ENCODE results near the gene OSBPL5.

DNA sequence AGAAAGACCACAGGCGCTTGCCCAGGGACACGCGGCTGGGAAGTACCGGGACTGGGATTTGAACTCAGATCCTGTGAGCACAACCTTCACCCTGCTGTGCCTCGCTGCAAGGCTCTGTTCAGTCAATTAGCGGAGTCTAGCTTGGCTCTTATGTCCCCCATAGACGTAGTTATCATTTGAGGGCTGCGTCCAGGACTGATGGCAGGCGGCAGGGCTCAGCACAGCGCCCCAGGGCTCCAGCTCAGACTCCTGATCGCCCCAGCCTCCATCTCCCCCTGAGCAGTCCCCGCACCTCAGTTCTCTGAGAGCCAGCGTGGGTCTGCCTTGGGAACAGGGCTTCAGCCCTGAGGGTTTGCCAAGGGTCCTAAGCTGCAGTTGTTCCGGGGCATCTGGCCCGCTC, 33.7 kb upstream of the OSBPL5 start:
- TF ChIP-seq, protein P1, sequence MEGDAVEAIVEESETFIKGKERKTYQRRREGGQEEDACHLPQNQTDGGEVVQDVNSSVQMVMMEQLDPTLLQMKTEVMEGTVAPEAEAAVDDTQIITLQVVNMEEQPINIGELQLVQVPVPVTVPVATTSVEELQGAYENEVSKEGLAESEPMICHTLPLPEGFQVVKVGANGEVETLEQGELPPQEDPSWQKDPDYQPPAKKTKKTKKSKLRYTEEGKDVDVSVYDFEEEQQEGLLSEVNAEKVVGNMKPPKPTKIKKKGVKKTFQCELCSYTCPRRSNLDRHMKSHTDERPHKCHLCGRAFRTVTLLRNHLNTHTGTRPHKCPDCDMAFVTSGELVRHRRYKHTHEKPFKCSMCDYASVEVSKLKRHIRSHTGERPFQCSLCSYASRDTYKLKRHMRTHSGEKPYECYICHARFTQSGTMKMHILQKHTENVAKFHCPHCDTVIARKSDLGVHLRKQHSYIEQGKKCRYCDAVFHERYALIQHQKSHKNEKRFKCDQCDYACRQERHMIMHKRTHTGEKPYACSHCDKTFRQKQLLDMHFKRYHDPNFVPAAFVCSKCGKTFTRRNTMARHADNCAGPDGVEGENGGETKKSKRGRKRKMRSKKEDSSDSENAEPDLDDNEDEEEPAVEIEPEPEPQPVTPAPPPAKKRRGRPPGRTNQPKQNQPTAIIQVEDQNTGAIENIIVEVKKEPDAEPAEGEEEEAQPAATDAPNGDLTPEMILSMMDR (IDR thresholded peaks at IDR 0.05; ENCODE audit: low read depth, low read length), result no peak
- no peak for TF ChIP-seq EZH2phosphoT487 (IDR thresholded peaks at IDR 0.05; ENCODE audit: low read depth)
